Activated gamma-delta T cell treated with Interleukin-2 at 50 U/mL for 16 hours (primary cell): ENCODE measurements around the gene UGT1A5.
"Not testable (repeated sequence)": the region's sequence is repeated elsewhere in the genome, so short reads cannot be mapped to it uniquely, and the experiment has no call there.

Experiments
- DNase-seq: peaks from one replicate; pipeline ENCODE4 v3.0.0-alpha.2; 2020

UGT1A5 gene

GRCh38 chr2:233698740-233699139 lies 14.0 kb upstream of the UGT1A5 start:
- no peak for DNase-seq

GRCh38 chr2:233699424-233700027 lies 13.2 kb upstream of the UGT1A5 start:
- no peak for DNase-seq

GRCh38 chr2:233700028-233700635 lies 12.6 kb upstream of the UGT1A5 start:
- no peak for DNase-seq

- not testable (repeated sequence) for DNase-seq
These were observed 11.9 kb upstream of the UGT1A5 start for GRCh38 chr2:233700842-233701241.

GRCh38 chr2:233702238-233702637 lies 10.5 kb upstream of the UGT1A5 start:
- no peak for DNase-seq

- DNase-seq = no peak
These were observed 6.7 kb upstream of the UGT1A5 start for GRCh38 chr2:233705911-233706506.

GRCh38 chr2:233706720-233707119 lies 6.0 kb upstream of the UGT1A5 start:
- no peak for DNase-seq

GRCh38 chr2:233707940-233708644 lies 4.6 kb upstream of the UGT1A5 start:
- DNase-seq = no peak

GRCh38 chr2:233708942-233709341 lies 3.8 kb upstream of the UGT1A5 start:
- DNase-seq = no peak

- peak; percentile 66 for DNase-seq
These were observed 1.2 kb upstream of the UGT1A5 start for GRCh38 chr2:233711312-233712008.

GRCh38 chr2:233713262-233713615 lies 532 bp downstream of the UGT1A5 start:
- DNase-seq = no peak

GRCh38 chr2:233714121-233714520 lies 1.4 kb downstream of the UGT1A5 start:
- DNase-seq = no peak

- DNase-seq = no peak
These were observed 5.8 kb downstream of the UGT1A5 start, which contains the start of gene UGT1A4 for GRCh38 chr2:233718552-233718951. UGT1A4 (plus strand) TSS chr2:233718736; CDS start chr2:233718821, 85 bp downstream.

- no peak for DNase-seq
These were observed 16.1 kb downstream of the UGT1A5 start, which contains the start of gene UGT1A3 for GRCh38 chr2:233728723-233729301. UGT1A3 (plus strand) TSS chr2:233729042; CDS start chr2:233729127, 85 bp downstream.

- not testable (repeated sequence) for DNase-seq
These were observed 24.4 kb downstream of the UGT1A5 start for GRCh38 chr2:233736868-233737653.

GRCh38 chr2:233740870-233741269 lies 28.2 kb downstream of the UGT1A5 start:
- no peak for DNase-seq

- no peak for DNase-seq
These were observed 31.0 kb downstream of the UGT1A5 start for GRCh38 chr2:233743464-233744259.

- DNase-seq = no peak
These were observed 32.5 kb downstream of the UGT1A5 start for GRCh38 chr2:233745073-233745755.

GRCh38 chr2:233745838-233746237 lies 33.1 kb downstream of the UGT1A5 start:
- not testable (repeated sequence) for DNase-seq
